Transverse colon (tissue), 3 donors: Measurements from ENCODE around the gene CYP2C9.

Experiments
- POLR2A ChIP-seq: fragments of 450-650 bp; IDR thresholded peaks from one replicate; pipeline ENCODE4 v1.6.1; 2016; ENCODE audit warnings: antibody characterized with exemption, mild to moderate bottlenecking, moderate library complexity
- TF ChIP-seq, protein P1 (sequence below), 5 experiments: fragments of 200-600 bp in 3 of 5; fragments of 450-650 bp in 2 of 5; sonication (generic) in 3 of 5; IDR thresholded peaks; 1 replicate in 2 of 5; 2 replicates in 3 of 5; pipeline ENCODE4 v1.5.1; 2016 to 2017; ENCODE audit warnings: antibody characterized with exemption in 5 of 5, inconsistent platforms in 3 of 5, mild to moderate bottlenecking in 2 of 5, moderate library complexity in 1 of 5

- TF ChIP-seq, protein P1, sequence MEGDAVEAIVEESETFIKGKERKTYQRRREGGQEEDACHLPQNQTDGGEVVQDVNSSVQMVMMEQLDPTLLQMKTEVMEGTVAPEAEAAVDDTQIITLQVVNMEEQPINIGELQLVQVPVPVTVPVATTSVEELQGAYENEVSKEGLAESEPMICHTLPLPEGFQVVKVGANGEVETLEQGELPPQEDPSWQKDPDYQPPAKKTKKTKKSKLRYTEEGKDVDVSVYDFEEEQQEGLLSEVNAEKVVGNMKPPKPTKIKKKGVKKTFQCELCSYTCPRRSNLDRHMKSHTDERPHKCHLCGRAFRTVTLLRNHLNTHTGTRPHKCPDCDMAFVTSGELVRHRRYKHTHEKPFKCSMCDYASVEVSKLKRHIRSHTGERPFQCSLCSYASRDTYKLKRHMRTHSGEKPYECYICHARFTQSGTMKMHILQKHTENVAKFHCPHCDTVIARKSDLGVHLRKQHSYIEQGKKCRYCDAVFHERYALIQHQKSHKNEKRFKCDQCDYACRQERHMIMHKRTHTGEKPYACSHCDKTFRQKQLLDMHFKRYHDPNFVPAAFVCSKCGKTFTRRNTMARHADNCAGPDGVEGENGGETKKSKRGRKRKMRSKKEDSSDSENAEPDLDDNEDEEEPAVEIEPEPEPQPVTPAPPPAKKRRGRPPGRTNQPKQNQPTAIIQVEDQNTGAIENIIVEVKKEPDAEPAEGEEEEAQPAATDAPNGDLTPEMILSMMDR (IDR thresholded peaks at IDR 0.05): no peak
- no peak for TF ChIP-seq POLR2A
Observed at GRCh38 chr10:94889123-94889522, 49.3 kb upstream of the CYP2C9 start.
